HFFc6 (cell line): Measurements from ENCODE around the gene ATMIN. TPM values are rescaled to one million over a fixed set of nuclear protein-coding genes. Genes with fewer than 3 reads are reported as not detected.

ENCODE experiments used
- DNase-seq: peaks from one replicate; pipeline ENCODE4 v3.0.0-alpha.2; 2018
- H3K27ac Mint-ChIP-seq: 2 replicates; pipeline ENCODE4 v1.8.0; 2020; ENCODE audit warnings: mild to moderate bottlenecking, mixed read lengths
- H3K27me3 Mint-ChIP-seq: 2 replicates; pipeline ENCODE4 v1.8.0; 2021; ENCODE audit warnings: mild to moderate bottlenecking, moderate library complexity, mixed read lengths; ENCODE audit not compliant: insufficient read depth
- H3K36me3 Mint-ChIP-seq: 2 replicates; pipeline ENCODE4 v1.8.0; 2021; ENCODE audit warnings: low read depth, mixed read lengths
- H3K4me1 Mint-ChIP-seq: 2 replicates; pipeline ENCODE4 v1.8.0; 2020; ENCODE audit warnings: low read depth, mixed read lengths
- H3K4me3 Mint-ChIP-seq: 2 replicates; pipeline ENCODE4 v1.8.0; 2020; ENCODE audit warnings: mild to moderate bottlenecking, moderate library complexity, mixed read lengths
- H3K9me3 Mint-ChIP-seq: 2 replicates; pipeline ENCODE4 v1.8.0; 2020; ENCODE audit warnings: mild to moderate bottlenecking, mixed read lengths
- CTCF ChIP-seq: fragments of 200-600 bp; sonication (generic); IDR thresholded peaks from 2 replicates; pipeline ENCODE4 v1.5.0; 2021; ENCODE audit warnings: antibody characterized with exemption, mild to moderate bottlenecking
- total RNA-seq, 6 experiments: library from RNA; stranded (reverse); fragmentation: NEBNext Ultra II Directional; extraction: Animal tissue kit (Norgen Biotek cat#: 25700); gene quantifications; 2 replicates in 1 of 6; 3 replicates in 5 of 6; pipeline ENCODE4 v1.2.3, GENCODE V29; 2021

ATMIN gene
- total RNA-seq, 6 experiments from 2014 or later, result 24.3 to 35.6 (median 29.7) TPM

GRCh38 chr16:81040131-81040530 is 4.5 kb downstream of the ATMIN start:
- TF ChIP-seq CTCF, result no peak
- no peak overlapping the region for H3K27ac Mint-ChIP-seq
- no peak overlapping the region for H3K4me3 Mint-ChIP-seq
- no peaks in the 10 kb centered on the region for H3K9me3 Mint-ChIP-seq
- no peak for DNase-seq
- peaks cover 42% of the 10 kb centered on the region for H3K36me3 Mint-ChIP-seq
- H3K27me3 Mint-ChIP-seq, result peaks cover 2% of the 10 kb centered on the region; the same call in 1 of the 2 replicates
- H3K4me1 Mint-ChIP-seq, result peaks cover 17% of the 10 kb centered on the region

- H3K27ac Mint-ChIP-seq, result no peak overlapping the region
- DNase-seq, result no peak
- no peaks in the 10 kb centered on the region for H3K9me3 Mint-ChIP-seq
- H3K36me3 Mint-ChIP-seq, result peaks cover 42% of the 10 kb centered on the region
- peaks cover 17% of the 10 kb centered on the region for H3K4me1 Mint-ChIP-seq
- H3K4me3 Mint-ChIP-seq, result no peak overlapping the region
- H3K27me3 Mint-ChIP-seq, result peaks cover 2% of the 10 kb centered on the region; the same call in 1 of the 2 replicates
- no peak for TF ChIP-seq CTCF
Observed at GRCh38 chr16:81040842-81041241, 5.2 kb downstream of the ATMIN start.

- H3K9me3 Mint-ChIP-seq, result no peaks in the 10 kb centered on the region
- peaks cover 14% of the 10 kb centered on the region for H3K4me1 Mint-ChIP-seq
- no peak for TF ChIP-seq CTCF
- H3K27ac Mint-ChIP-seq, result no peak overlapping the region
- no peak overlapping the region for H3K4me3 Mint-ChIP-seq
- peaks cover 42% of the 10 kb centered on the region for H3K36me3 Mint-ChIP-seq
- H3K27me3 Mint-ChIP-seq, result peaks cover 2% of the 10 kb centered on the region; the same call in 1 of the 2 replicates
- no peak for DNase-seq
Observed at GRCh38 chr16:81041696-81042095, 6.1 kb downstream of the ATMIN start.

GRCh38 chr16:81042821-81043220 is 7.2 kb downstream of the ATMIN start:
- Mint-ChIP-seq H3K36me3 (peaks cover 42% of the 10 kb centered on the region), H3K4me1 (peaks cover 5% of the 10 kb centered on the region; the same call in 1 of the 2 replicates)

GRCh38 chr16:81053761-81054160 is 18.1 kb downstream of the ATMIN start:
- DNase-seq, result no peak
- H3K36me3 Mint-ChIP-seq, result peaks cover 15% of the 10 kb centered on the region
- no peak overlapping the region for H3K27ac Mint-ChIP-seq
- H3K4me3 Mint-ChIP-seq, result no peak overlapping the region
- H3K27me3 Mint-ChIP-seq, result peaks cover 5% of the 10 kb centered on the region; the same call in 1 of the 2 replicates
- peaks cover 17% of the 10 kb centered on the region for H3K9me3 Mint-ChIP-seq
- no peak for TF ChIP-seq CTCF
- H3K4me1 Mint-ChIP-seq, result no peaks in the 10 kb centered on the region; the same call in 1 of the 2 replicates

More at GRCh38 chr16:81042821-81043220, 7.2 kb downstream of the ATMIN start:
- Mint-ChIP-seq H3K27me3 (peaks cover 2% of the 10 kb centered on the region; the same call in 1 of the 2 replicates), H3K9me3 (no peaks in the 10 kb centered on the region), H3K27ac (no peak overlapping the region), H3K4me3 (no peak overlapping the region)
- TF ChIP-seq CTCF, result no peak
- no peak for DNase-seq
